Skin of body (tissue), 2 donors: ENCODE results near the gene GID8. TPM values are rescaled to one million over a fixed set of nuclear protein-coding genes. Genes with fewer than 3 reads are reported as not detected.
"Not testable (repeated sequence)": the region's sequence is repeated elsewhere in the genome, so short reads cannot be mapped to it uniquely, and the experiment has no call there.

ENCODE experiments used
- DNase-seq: peaks from one replicate; lab custom pipeline; 2025; lab: John Stamatoyannopoulos, UW
- total RNA-seq: library from RNA; depleted of rRNA; stranded (reverse); fragments of >200 nt; gene quantifications from one replicate; pipeline ENCODE4 v1.2.3, GENCODE V29; 2014

GID8 gene
- total RNA-seq, 1 donor from 2014 or later = 41.8 TPM

- peak; percentile 26 for DNase-seq
Measured at GRCh38 chr20:62921119-62921687, 16.7 kb upstream of the GID8 start.

- no peak for DNase-seq
Measured at GRCh38 chr20:62922451-62922921, 15.5 kb upstream of the GID8 start.

GRCh38 chr20:62923059-62923668, 14.8 kb upstream of the GID8 start:
- DNase-seq = not testable (repeated sequence)

- DNase-seq = no peak
Measured at GRCh38 chr20:62923669-62924441, 14.1 kb upstream of the GID8 start.

GRCh38 chr20:62924442-62925075, 13.4 kb upstream of the GID8 start:
- peak; percentile 35 for DNase-seq

GRCh38 chr20:62925076-62925419, 12.9 kb upstream of the GID8 start:
- no peak for DNase-seq

GRCh38 chr20:62925420-62926228, 12.3 kb upstream of the GID8 start:
- DNase-seq = no peak

- DNase-seq = peak; percentile 56
Measured at GRCh38 chr20:62926229-62927127, 11.5 kb upstream of the GID8 start, which contains the start of gene DIDO1. Gene DIDO1 (minus strand): TSS chr20:62926505.

- DNase-seq = no peak
Measured at GRCh38 chr20:62927128-62927705, 10.7 kb upstream of the GID8 start.

- DNase-seq = peak; percentile 12
Measured at GRCh38 chr20:62928246-62928939, 9.6 kb upstream of the GID8 start.

- peak; percentile 40 for DNase-seq
Measured at GRCh38 chr20:62929051-62929538, 8.9 kb upstream of the GID8 start.

- DNase-seq = no peak
Measured at GRCh38 chr20:62931464-62931863, 6.5 kb upstream of the GID8 start.

- DNase-seq = no peak
Measured at GRCh38 chr20:62933966-62934365, 4.0 kb upstream of the GID8 start.

- DNase-seq = no peak
Measured at GRCh38 chr20:62935204-62935967, 2.6 kb upstream of the GID8 start.

GRCh38 chr20:62935968-62936585, 1.9 kb upstream of the GID8 start:
- DNase-seq = no peak

GRCh38 chr20:62937268-62938104, 461 bp upstream of the GID8 start:
- peak; percentile 98 for DNase-seq

- no peak for DNase-seq
Measured at GRCh38 chr20:62940875-62941274, 2.9 kb downstream of the GID8 start.
